HEK293 (cell line): ENCODE results near the gene CAPZA3.
"Not testable (repeated sequence)": the region's sequence is repeated elsewhere in the genome, so short reads cannot be mapped to it uniquely, and the experiment has no call there.

Experiments
- CTCF ChIA-PET: fragments of 350-600 bp; formaldehyde crosslinking; extraction: SDS; loops from one replicate; lab custom pipeline; 2021; ENCODE audit warnings: antibody characterized with exemption; lab: Yijun Ruan, JAX
- POLR2A ChIA-PET: fragments of 300-600 bp; formaldehyde crosslinking; extraction: SDS; loops from one replicate; lab custom pipeline; 2020; ENCODE audit warnings: antibody characterized with exemption, inconsistent platforms; lab: Yijun Ruan, JAX
- H3K27ac ChIP-seq: fragments of 200-500 bp; sonication (Bioruptor generic); 2 replicates; pipeline ENCODE4 v1.5.1; 2014; ENCODE audit warnings: low read depth, low read length, control low read depth, inconsistent platforms; ENCODE audit errors: extremely low read depth
- H3K36me3 ChIP-seq, 2 experiments: fragments of 200-500 bp in 1 of 2; sonication (Bioruptor generic) in 1 of 2; 1 replicate in 1 of 2; 2 replicates in 1 of 2; pipeline ENCODE4 v1.5.1; 2014 to 2017; ENCODE audit warnings: inconsistent platforms in 2 of 2, low read length in 2 of 2; ENCODE audit not compliant: control insufficient read depth in 2 of 2, insufficient read depth in 1 of 2
- H3K4me1 ChIP-seq: fragments of 200-500 bp; sonication (Bioruptor generic); 2 replicates; pipeline ENCODE4 v1.5.1; 2014; ENCODE audit warnings: mild to moderate bottlenecking, low read length, inconsistent platforms; ENCODE audit not compliant: control insufficient read depth, insufficient read depth
- H3K4me3 ChIP-seq: 2 replicates; pipeline ENCODE4 v1.5.1; 2011; ENCODE audit warnings: low read depth, mild to moderate bottlenecking, control low read depth, low read length, moderate library complexity
- H3K9me3 ChIP-seq: fragments of 200-500 bp; sonication (Bioruptor generic); 2 replicates; pipeline ENCODE4 v1.5.1; 2014; ENCODE audit warnings: low read depth, low read length, inconsistent platforms; ENCODE audit not compliant: control insufficient read depth, insufficient read depth
- EGR2 ChIP-seq: fragments of 450-650 bp; formaldehyde crosslinking; IDR thresholded peaks from 2 replicates; pipeline ENCODE4 v1.5.1; 2016; ENCODE audit warnings: low read depth, missing biosample characterization, missing genetic modification characterization
- KLF16 ChIP-seq: fragments of 450-650 bp; formaldehyde crosslinking; IDR thresholded peaks from 2 replicates; pipeline ENCODE4 v1.5.1; 2017; ENCODE audit warnings: missing biosample characterization, missing genetic modification characterization
- ZBTB17 ChIP-seq: fragments of 450-650 bp; formaldehyde crosslinking; IDR thresholded peaks from 2 replicates; pipeline ENCODE4 v1.5.1; 2016; ENCODE audit warnings: missing biosample characterization, missing genetic modification characterization
- ZNF146 ChIP-seq: fragments of 450-650 bp; formaldehyde crosslinking; IDR thresholded peaks from 2 replicates; pipeline ENCODE4 v1.5.1; 2016; ENCODE audit warnings: missing biosample characterization, missing genetic modification characterization
- ZNF239 ChIP-seq: fragments of 450-650 bp; formaldehyde crosslinking; IDR thresholded peaks from 2 replicates; pipeline ENCODE4 v1.5.1; 2016; ENCODE audit warnings: missing biosample characterization, missing genetic modification characterization
- ZNF24 ChIP-seq: fragments of 450-650 bp; formaldehyde crosslinking; IDR thresholded peaks from 2 replicates; pipeline ENCODE4 v1.5.1; 2016; ENCODE audit warnings: missing biosample characterization, missing genetic modification characterization
- ZNF335 ChIP-seq: fragments of 450-650 bp; formaldehyde crosslinking; conservative IDR thresholded peaks from 2 replicates; pipeline ENCODE4 v1.5.1; 2016; ENCODE audit warnings: missing biosample characterization, missing genetic modification characterization
- ZNF341 ChIP-seq: fragments of 450-650 bp; formaldehyde crosslinking; IDR thresholded peaks from 2 replicates; pipeline ENCODE4; 2016; ENCODE audit warnings: low read depth, missing biosample characterization, missing genetic modification characterization
- ZNF449 ChIP-seq: fragments of 450-650 bp; formaldehyde crosslinking; IDR thresholded peaks from 2 replicates; pipeline ENCODE4 v1.5.1; 2017; ENCODE audit warnings: missing biosample characterization, mild to moderate bottlenecking, missing genetic modification characterization, moderate library complexity
- ZNF660 ChIP-seq: fragments of 450-650 bp; IDR thresholded peaks from 2 replicates; pipeline ENCODE4 v1.5.1; 2018; ENCODE audit warnings: missing biosample characterization, mild to moderate bottlenecking, missing genetic modification characterization
- ZXDB ChIP-seq: fragments of 450-650 bp; formaldehyde crosslinking; IDR thresholded peaks from 2 replicates; pipeline ENCODE4 v1.5.1; 2016; ENCODE audit warnings: missing biosample characterization, missing genetic modification characterization
- TF ChIP-seq, protein P1 (sequence below): fragments of 450-650 bp; formaldehyde crosslinking; IDR thresholded peaks from 2 replicates; pipeline ENCODE4 v1.5.1; 2016; ENCODE audit warnings: missing biosample characterization, missing genetic modification characterization
- TF ChIP-seq, protein P2 (sequence below): fragments of 450-650 bp; formaldehyde crosslinking; IDR thresholded peaks from 2 replicates; pipeline ENCODE4 v1.5.1; 2016; ENCODE audit warnings: missing biosample characterization, missing genetic modification characterization

Gene CAPZA3

GRCh38 chr12:18755341-18755740 lies 17.4 kb downstream of the CAPZA3 start (continued):
- TF ChIP-seq ZNF449 (tag by site-specific recombination) (no peak), EGR2 (tag by site-specific recombination) (no peak), ZNF24 (no peak), ZNF341 (tag by site-specific recombination) (no peak), ZNF660 (no peak), ZNF239 (tag by site-specific recombination) (no peak), ZBTB17 (tag by site-specific recombination) (no peak), KLF16 (tag by site-specific recombination) (no peak)
- TF ChIP-seq, protein P1, sequence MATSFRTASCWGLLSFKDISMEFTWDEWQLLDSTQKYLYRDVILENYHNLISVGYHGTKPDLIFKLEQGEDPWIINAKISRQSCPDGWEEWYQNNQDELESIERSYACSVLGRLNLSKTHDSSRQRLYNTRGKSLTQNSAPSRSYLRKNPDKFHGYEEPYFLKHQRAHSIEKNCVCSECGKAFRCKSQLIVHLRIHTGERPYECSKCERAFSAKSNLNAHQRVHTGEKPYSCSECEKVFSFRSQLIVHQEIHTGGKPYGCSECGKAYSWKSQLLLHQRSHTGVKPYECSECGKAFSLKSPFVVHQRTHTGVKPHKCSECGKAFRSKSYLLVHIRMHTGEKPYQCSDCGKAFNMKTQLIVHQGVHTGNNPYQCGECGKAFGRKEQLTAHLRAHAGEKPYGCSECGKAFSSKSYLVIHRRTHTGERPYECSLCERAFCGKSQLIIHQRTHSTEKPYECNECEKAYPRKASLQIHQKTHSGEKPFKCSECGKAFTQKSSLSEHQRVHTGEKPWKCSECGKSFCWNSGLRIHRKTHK (tag by site-specific recombination): no peak

- TF ChIP-seq ZNF146 (tag by site-specific recombination): peak; percentile 65; the same call in 1 of the 2 replicates
- TF ChIP-seq, all 188 proteins: peak for 1; not testable (repeated sequence) for 187
- CTCF ChIA-PET, POLR2A ChIA-PET: not testable (repeated sequence)
These were observed 28.6 kb downstream of the CAPZA3 start for GRCh38 chr12:18766479-18766878.

DNA sequence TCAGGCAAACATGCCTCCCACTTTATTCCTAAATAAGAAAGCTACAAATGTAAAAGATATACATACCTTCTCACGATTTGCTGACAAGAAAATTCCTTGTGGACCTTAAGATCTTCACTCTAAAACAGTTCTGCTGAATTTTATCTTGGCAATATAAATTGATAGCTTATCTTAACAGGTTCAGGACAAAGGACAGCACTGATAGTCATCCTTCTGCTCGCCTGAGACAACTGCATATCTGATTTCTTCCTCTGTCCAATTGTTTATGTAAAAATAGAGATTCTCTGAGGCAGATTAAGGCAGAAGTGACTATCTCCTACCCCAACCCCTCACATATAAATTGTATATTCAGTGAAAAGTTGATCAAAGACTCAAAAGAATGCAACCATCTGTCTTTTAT lies 44.9 kb downstream of the CAPZA3 start:
- H3K36me3 ChIP-seq: no peaks in the 10 kb centered on the region
- ChIA-PET POLR2A (no interaction called here), CTCF (no interaction called here)
- TF ChIP-seq ZNF335 (tag by site-specific recombination) (no peak), ZXDB (tag by site-specific recombination) (no peak)
- TF ChIP-seq, protein P2, sequence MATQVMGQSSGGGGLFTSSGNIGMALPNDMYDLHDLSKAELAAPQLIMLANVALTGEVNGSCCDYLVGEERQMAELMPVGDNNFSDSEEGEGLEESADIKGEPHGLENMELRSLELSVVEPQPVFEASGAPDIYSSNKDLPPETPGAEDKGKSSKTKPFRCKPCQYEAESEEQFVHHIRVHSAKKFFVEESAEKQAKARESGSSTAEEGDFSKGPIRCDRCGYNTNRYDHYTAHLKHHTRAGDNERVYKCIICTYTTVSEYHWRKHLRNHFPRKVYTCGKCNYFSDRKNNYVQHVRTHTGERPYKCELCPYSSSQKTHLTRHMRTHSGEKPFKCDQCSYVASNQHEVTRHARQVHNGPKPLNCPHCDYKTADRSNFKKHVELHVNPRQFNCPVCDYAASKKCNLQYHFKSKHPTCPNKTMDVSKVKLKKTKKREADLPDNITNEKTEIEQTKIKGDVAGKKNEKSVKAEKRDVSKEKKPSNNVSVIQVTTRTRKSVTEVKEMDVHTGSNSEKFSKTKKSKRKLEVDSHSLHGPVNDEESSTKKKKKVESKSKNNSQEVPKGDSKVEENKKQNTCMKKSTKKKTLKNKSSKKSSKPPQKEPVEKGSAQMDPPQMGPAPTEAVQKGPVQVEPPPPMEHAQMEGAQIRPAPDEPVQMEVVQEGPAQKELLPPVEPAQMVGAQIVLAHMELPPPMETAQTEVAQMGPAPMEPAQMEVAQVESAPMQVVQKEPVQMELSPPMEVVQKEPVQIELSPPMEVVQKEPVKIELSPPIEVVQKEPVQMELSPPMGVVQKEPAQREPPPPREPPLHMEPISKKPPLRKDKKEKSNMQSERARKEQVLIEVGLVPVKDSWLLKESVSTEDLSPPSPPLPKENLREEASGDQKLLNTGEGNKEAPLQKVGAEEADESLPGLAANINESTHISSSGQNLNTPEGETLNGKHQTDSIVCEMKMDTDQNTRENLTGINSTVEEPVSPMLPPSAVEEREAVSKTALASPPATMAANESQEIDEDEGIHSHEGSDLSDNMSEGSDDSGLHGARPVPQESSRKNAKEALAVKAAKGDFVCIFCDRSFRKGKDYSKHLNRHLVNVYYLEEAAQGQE (tag by site-specific recombination): peak; percentile 73
- H3K9me3 ChIP-seq: no peaks in the 10 kb centered on the region
- H3K27ac ChIP-seq: no peak overlapping the region
- no peaks in the 10 kb centered on the region for H3K4me1 ChIP-seq
- H3K4me3 ChIP-seq: no peak overlapping the region

More at GRCh38 chr12:18766479-18766878, 28.6 kb downstream of the CAPZA3 start:
- H3K4me1 ChIP-seq, H3K36me3 ChIP-seq, H3K27ac ChIP-seq, H3K4me3 ChIP-seq, H3K9me3 ChIP-seq: not testable (repeated sequence)

GRCh38 chr12:18785465-18785864 lies 47.5 kb downstream of the CAPZA3 start:
- H3K9me3 ChIP-seq, H3K4me3 ChIP-seq, POLR2A ChIA-PET, H3K36me3 ChIP-seq, H3K4me1 ChIP-seq, H3K27ac ChIP-seq, CTCF ChIA-PET: not testable (repeated sequence)
